Fibroblast of the conjunctiva (primary cell): ENCODE data around the gene GZMM.

ENCODE experiments used
- DNase-seq: peaks from one replicate; pipeline ENCODE4 v3.0.0-alpha.2; 2010; ENCODE audit warnings: low read depth

GZMM gene

GRCh38 chr19:512547-513365 is 31.1 kb upstream of the GZMM start:
- no peak for DNase-seq

- DNase-seq: no peak
Observed at GRCh38 chr19:513368-514165, 30.3 kb upstream of the GZMM start.

DNA sequence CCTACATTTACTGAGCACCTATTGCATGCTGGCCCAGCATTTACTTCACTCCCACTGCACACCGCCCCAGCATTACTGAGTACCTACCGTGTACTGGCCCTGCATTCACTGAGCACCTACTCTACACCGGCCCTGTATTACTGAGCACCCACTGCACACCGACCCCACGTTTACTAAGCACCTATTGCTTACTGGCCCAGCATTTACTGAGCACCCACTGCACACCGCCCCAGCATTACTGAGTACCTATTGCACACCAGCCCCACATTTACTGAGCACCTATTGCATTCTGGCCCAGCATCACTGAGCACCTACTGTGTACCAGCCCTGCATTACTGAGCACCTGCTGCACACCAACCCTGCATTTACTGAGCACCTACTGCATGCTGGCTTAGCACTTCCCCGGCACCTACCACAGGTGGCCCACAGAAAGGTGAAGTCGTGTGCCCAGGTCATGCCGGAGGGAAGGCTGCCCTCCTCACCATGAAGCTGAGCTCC is 29.6 kb upstream of the GZMM start:
- DNase-seq: no peak

- DNase-seq: peak; percentile 71
Observed at GRCh38 chr19:517721-518597, 25.9 kb upstream of the GZMM start.

- DNase-seq: no peak
Observed at GRCh38 chr19:518598-519231, 25.1 kb upstream of the GZMM start.

- no peak for DNase-seq
Observed at GRCh38 chr19:519449-519865, 24.4 kb upstream of the GZMM start.

DNA sequence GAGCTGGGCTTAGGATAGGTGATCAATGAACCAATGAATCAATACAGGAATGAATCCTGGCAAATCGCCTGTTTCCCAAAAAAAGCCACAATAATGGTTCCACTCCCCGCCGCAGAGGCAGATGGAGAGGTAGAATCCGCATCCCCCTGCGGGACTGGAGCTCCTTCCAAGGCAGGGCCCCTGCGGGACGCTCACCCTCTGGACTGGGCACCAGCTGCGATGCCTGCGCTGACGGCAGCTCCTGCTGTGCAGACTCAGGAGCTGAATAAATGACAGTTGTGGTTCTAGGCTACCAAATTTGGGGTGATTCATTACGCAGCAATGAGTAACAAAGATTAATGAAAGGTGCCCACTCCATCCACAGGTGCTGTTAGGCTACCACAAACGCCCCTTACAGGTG is 21.1 kb upstream of the GZMM start:
- no peak for DNase-seq

GRCh38 chr19:524062-524674 is 19.7 kb upstream of the GZMM start:
- no peak for DNase-seq

DNA sequence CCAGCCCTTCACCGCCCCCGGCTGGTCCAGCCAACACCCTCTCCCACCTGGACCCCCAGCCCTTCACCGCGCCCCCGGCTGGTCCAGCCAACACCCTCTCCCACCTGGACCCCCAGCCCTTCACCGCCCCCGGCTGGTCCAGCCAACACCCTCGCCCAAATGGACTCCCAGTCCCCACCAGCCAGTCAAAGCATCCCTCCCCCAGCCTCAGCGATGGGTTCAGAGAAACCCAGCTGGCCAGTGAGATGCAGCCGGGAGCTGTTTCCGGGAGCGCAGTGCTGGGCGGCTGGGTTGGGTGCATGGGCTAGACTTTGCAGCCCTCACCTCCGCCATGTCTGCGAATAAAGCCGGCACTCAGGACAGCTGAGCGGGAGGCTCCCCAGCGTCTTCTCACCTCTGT is 18.8 kb upstream of the GZMM start:
- DNase-seq: no peak

DNA sequence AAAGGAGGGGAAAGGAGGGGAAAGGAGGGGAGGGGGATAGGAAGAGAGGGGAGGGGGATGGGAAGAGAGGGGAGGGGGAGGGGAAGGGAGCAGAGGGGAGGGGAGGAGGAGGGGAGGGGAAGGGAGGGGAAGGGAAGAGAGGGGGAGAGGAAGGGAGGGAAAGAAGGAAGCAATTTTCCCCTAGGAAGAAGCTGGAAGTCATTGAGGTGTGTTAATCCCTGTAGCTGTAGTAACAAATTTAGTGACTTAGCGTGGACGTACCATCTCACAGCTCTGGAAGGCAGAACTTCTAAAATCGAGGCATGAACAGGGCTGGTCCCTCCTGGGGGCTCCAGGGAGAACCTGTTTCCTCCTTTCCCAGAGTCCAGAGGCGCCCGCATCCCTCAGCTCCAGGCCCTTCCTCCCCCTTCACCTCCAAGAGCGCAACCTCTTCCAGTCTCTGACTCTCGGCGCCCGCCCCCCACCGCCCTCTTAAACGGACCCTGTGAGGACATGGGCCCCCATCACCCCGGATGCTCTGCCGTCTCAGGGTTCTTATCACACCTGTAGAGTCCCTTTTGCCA is 17.9 kb upstream of the GZMM start:
- no peak for DNase-seq

GRCh38 chr19:530134-531008 is 13.5 kb upstream of the GZMM start:
- DNase-seq: no peak

GRCh38 chr19:531009-531752 is 12.7 kb upstream of the GZMM start:
- DNase-seq: peak; percentile 69

DNA sequence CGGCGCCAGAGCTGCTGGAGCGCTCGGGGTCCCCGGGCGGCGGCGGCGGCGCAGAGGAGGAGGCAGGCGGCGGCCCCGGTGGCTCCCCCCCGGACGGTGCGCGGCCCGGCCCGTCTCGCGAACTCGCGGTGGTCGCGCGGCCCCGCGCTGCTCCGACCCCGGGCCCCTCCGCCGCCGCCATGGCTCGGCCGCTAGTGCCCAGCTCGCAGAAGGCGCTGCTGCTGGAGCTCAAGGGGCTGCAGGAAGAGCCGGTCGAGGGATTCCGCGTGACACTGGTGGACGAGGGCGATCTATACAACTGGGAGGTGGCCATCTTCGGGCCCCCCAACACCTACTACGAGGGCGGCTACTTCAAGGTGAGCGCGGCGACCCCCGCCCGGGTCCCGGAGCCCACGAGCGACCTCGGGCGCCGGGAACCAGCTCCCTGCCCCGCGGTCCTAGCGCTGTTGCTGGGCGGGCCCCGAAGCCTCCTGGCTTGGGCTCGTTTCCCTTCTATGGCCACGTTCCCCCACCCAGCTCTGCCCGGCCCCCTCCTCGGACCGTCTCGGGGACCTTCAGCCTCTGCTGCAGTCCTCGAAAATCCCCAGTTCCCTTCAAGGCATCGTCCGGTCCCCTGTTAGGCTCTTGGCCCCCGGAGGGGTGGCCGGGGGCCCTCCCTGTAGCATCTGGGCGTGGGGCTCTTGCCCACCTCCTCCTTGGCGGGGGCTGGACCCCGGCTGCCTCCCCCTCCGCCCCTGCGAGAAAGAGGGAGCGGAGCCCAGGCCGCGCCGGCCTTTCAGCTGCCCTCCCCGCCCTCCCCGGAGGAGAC is 11.9 kb upstream of the GZMM start, which contains the start of gene CDC34:
Gene CDC34 (plus strand): TSS at position 8 of the 808 bp plus-strand sequence. CDS start 172 bp downstream, at position 180.
- DNase-seq: no peak

- DNase-seq: peak; percentile 52
Observed at GRCh38 chr19:532561-533363, 11.1 kb upstream of the GZMM start.

GRCh38 chr19:533364-534058 is 10.3 kb upstream of the GZMM start:
- DNase-seq: no peak

DNA sequence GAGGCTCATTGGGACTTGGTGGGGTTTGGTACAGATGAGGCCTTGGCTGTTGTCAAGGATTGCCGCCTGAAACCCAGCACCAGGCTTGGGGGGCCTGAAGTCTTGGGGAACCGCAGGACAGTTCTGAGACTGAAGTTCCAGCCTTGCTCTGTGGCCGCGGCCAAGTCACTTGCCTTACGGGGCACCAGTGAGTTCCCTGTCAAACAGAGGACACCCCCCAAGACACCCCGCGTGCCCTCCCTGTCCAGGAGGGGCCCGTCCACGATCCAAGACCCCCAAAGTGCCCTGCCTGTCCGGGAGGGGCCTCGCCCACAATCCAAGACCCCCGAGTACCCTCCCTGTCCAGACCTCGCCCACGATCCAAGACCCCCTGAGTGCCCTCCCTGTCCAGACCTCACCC is 9.8 kb upstream of the GZMM start:
- DNase-seq: no peak
